DMS153 (cell line): ENCODE measurements around the gene PTPRD.

Experiments used
- DNase-seq: peaks from one replicate; lab custom pipeline; 2025; lab: John Stamatoyannopoulos, UW

Gene PTPRD

GRCh38 chr9:10172476-10172875 is 440.3 kb downstream of the PTPRD start:
- no peak for DNase-seq

- peak; percentile 80 for DNase-seq
Measured at GRCh38 chr9:10168241-10168640, 444.6 kb downstream of the PTPRD start.

DNA sequence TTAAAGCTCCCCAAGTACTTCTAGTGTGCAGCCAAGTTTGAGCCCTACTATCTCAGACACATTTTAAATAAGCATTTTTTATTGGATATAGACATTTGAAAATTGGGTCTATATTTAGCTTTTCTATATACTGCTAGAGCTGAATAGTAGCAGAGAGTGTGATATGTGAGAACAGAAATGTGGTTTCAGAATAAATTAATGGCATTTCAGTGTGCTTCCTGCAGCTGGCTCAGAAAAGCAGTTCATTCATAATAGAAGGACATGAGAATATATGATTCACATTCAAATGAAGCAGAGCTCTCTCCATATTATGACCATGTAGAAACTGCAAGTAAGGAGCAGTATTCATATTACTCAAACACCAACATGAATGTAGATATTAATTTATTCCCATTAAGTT is 464.0 kb downstream of the PTPRD start:
- no peak for DNase-seq

DNA sequence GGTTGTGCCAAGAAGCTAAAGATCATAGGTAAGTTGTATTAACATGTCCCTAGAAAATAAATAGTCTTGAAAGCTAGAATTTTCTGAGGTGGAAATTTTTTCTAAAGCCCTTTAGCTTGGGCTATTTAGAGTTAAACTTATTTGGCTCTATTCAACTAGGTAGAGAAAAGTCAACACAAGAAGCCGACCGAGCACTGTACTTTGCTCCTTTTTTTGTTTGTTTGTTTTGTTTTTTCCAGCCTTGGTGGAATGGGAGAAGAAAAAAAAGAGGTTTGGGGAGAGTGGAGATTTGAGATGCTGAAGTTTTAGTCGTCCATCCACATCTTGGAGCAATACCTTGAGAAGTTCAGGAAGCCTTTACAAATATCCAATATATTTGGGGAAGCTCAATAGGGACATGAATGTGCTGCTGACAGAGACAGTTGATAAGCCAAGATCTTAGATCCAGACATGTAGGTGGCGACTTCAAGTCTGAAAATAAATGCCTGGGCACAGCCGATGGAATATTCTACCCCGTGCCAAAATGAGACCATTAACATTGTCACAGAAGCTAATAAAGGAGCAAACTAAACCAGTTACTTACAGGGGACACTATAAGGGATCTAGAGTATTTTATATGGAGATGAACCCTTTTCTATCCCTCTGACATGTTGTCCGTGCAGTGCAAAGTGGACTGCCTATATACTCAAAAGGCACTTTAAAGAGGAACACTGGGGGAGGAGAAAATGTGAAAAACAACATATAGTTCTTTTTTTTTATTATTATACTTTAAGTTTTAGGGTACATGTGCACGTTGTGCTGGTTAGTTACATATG is 466.1 kb downstream of the PTPRD start:
- no peak for DNase-seq

GRCh38 chr9:10144355-10144754 is 468.4 kb downstream of the PTPRD start:
- peak; percentile 25 for DNase-seq

DNA sequence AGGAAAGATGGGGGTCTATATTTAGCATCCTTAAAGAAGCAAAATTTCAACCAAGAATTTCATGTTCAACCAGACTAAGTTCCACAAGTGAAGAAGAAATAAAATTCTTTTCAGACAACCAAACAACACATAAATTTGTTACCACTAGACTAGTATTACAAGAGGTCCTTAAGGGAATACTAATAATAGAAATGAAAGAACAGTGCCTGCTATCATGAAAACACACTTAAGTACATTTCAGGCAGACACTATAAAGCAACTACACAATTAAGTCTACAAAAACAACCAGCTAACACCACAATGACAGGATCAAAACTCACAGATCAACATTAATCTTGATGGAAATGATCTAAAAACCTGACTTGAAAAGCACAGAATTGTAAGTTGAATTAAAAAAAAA is 477.2 kb downstream of the PTPRD start:
- DNase-seq, result no peak

DNA sequence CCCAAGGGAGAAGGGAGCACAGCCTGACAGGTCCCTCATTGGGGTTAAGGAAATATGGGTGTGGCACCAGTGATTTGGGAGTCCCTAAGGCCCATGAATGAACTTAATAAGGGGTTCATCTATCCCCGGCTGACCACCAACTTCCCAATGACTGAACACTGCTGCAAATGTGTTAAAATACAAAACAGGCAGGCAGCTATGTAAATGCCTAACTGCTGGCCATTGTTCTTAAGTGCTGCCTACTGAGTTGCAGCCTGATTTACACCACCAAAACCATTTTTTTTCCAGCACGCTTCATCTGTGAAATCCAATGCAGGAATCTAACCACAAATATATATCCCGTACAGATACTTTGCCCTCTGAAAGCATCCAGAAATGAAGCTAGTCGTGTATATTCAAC is 478.5 kb downstream of the PTPRD start:
- no peak for DNase-seq

GRCh38 chr9:10130061-10130675 is 482.6 kb downstream of the PTPRD start:
- no peak for DNase-seq

GRCh38 chr9:10127867-10128266 is 484.9 kb downstream of the PTPRD start:
- DNase-seq, result no peak

DNA sequence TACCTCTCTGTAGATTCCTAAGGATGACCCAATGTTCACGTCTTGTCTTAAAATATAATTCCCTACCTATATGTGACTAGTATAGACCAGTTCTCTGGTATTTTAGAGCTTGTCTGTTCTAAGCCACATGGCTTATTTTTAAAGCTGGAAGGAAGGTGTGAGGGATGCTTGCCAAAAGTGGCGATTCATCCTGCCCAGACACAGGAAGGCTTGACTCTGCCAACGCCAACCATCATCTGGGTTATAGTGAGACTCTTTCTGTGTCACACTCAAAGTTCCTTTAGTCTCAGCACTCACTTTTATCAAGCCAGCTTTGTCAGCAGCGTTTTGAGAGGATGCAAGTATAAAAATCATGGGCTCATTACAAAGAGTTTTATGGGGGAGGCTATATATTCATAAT is 500.0 kb downstream of the PTPRD start:
- DNase-seq, result no peak

DNA sequence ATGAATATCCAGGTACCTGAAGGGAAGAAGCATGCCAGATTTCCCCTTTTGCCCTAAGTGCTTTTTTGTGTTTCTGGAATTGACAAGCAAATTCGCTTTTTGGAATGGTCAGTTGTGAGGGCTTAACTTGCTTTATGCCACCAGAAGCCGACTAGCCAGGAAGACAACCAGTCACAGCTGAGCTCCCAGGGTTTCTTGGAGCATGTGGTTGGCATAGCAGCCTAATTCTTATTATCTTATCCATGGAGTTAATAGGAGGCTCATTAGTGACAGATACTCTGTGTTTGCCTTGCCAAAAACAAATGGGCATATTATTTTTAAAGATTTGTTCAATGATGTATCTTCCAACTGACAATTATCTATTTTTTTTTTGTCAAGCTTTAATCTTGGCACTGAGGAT is 500.7 kb downstream of the PTPRD start:
- DNase-seq, result no peak

DNA sequence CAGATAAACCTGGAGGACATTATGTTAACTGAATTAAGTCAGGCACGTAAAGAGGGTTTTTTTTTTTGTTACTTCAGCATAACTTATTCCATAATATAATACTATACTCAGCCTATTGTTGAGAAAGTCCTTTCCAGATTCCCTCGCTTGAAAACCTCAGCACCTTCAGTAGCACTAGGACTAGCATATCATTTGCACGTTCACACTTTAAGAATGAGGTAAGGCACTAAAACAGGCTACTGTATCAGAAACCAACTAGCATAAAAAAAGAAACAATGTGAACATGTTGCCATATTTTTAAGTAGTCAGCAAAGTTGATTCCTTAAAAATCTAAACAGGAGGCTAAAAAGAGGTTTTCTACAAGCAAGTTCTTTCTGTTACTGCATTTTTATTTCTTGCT is 504.0 kb downstream of the PTPRD start:
- no peak for DNase-seq

GRCh38 chr9:10104774-10105173 is 508.0 kb downstream of the PTPRD start:
- DNase-seq, result no peak

DNA sequence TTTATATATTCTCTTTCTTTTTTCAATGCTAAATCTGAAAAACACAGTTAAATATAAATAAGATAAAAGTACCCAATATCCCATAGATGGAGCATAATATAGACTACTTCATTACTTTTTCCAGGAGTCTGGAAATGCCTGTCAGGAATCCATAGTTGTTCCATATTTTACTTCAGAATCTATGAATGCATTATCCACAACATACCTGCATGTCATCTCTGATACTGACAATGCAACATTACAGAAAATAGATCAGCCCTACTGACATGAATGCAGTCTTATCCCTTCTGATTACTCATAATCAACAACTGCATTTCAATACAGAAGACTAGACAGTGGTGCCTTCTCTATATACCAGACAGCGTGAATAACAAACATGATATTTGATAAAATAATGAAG is 517.6 kb downstream of the PTPRD start:
- no peak for DNase-seq

GRCh38 chr9:10094563-10094962 is 518.2 kb downstream of the PTPRD start:
- DNase-seq, result no peak

- DNase-seq, result no peak
Measured at GRCh38 chr9:10080012-10080411, 532.8 kb downstream of the PTPRD start.

- DNase-seq, result no peak
Measured at GRCh38 chr9:10079284-10079964, 533.4 kb downstream of the PTPRD start.

DNA sequence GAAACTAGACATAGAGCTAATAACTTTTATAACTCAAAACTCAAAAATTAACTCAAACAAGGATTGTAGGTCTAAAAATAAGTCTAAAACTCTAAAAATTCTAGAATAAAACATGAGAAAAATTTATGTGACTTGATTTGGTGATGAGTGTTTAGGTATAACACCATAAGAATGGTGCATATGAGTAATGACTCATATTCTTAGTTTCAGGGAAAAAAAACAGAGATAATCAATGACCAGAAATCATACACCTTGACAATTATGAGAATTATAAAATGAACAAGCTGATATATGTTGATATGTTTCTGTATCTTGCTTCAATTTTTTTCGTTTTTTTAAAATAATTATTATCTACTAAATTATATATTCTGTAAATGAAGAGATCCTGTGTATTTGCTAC is 541.2 kb downstream of the PTPRD start:
- DNase-seq, result no peak

DNA sequence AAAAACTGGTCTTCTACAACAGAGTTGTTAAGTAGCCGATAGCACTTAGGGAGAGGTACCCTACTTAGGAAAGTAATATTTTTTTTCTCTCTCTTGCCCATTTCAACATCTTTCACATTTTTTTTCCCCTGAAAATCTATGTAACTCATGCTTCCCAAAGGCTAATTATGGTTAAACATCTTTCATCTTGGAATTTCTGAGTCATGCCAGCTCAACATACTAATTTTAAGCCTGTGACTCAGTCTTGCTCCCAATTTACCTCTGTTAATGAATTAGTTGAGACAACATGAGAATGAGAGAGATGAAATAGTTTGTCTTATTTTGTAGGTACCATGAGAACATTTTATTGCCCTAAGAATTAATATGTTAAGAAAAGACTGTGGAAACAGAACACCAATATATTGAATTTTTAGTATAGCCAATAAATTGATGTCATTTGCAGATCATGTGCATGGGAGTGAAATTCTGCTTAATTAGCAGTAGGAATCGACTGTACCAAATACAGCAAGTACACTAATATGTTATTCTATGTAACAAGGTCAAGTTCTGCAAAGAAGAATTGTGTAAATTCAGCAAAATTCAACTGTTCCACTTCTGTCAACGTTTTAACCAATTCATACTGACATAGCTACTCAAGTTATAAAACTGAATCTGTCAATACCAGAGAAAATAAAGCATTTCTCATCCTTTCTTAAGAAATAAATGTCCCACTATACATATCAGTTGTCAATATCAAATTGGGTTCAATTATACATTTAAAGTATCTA is 550.0 kb downstream of the PTPRD start:
- no peak for DNase-seq

DNA sequence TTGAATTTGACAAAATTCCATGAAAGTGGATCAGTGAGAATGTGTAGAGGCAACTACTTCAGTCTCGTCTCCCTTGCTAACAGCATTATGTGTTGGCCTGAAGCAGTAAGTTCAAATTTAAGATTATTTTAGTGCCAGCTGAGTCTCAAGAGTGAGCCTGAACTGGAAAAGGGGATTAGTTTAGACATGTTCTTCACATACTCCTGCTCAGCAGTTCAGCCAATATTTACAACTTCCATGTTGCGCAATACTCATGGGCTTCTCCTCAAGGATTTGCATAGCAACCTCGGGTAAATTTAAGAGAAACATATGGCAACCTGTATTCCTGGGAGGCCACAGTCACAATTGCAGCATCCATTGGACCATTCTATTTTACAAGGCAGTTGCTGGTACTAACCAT is 553.8 kb downstream of the PTPRD start:
- no peak for DNase-seq

- DNase-seq, result no peak
Measured at GRCh38 chr9:10055886-10056395, 556.9 kb downstream of the PTPRD start.

DNA sequence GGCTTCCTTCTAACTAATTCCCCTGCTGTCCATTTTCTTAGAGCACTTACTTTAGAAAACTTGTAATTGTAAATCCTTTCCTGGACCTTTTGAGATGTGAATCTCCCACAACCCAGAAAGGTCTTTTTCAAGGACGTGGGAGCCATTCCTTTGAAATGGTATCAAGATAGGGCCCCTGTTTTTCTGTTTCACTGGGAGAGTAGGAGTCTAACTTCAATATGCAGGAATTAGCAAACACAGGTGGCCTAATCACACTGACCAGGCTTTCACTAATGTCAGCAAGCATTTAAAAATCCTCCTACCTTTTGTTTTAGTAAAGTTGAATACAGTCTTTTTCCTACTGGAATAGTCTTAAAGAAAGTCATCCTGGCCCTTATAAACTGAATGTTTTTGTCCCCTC is 558.3 kb downstream of the PTPRD start:
- DNase-seq, result no peak
